Thyroid gland (tissue), 4 donors: ENCODE results near the gene UBE2QL1. TPM values are rescaled to one million over a fixed set of nuclear protein-coding genes. Genes with fewer than 3 reads are reported as not detected.

Experiments used
- DNase-seq, 2 donors: peaks; one replicate each; pipeline ENCODE4 v3.0.0-alpha.2; 2019
- H3K27ac ChIP-seq, 3 donors: fragments of 200-600 bp; sonication (generic); 1 replicate in 2 of 3; 2 replicates in 1 of 3; pipeline ENCODE4 v1.5.1; 2016 to 2019; ENCODE audit warnings: mild to moderate bottlenecking in 1 of 3, moderate library complexity in 1 of 3
- H3K27me3 ChIP-seq: fragments of 200-600 bp; sonication (generic); one replicate; pipeline ENCODE4 v1.5.1; 2019
- H3K36me3 ChIP-seq, 2 donors: fragments of 200-600 bp; sonication (generic); one replicate each; pipeline ENCODE4 v1.5.1; 2016 to 2019
- H3K4me1 ChIP-seq, 2 donors: fragments of 200-600 bp; sonication (generic); one replicate each; pipeline ENCODE4 v1.5.1; 2017 to 2019
- H3K4me3 ChIP-seq, 3 donors: fragments of 200-600 bp; sonication (generic); replicated peaks in 1 of 3; 1 replicate in 2 of 3; 2 replicates in 1 of 3; pipeline ENCODE4 v1.5.1; 2016; ENCODE audit warnings: mild to moderate bottlenecking in 1 of 3
- H3K9me3 ChIP-seq: fragments of 200-600 bp; sonication (generic); one replicate; pipeline ENCODE4 v1.5.1; 2017
- POLR2A ChIP-seq, 2 donors: fragments of 450-650 bp; IDR thresholded peaks; one replicate each; pipeline ENCODE4 v1.6.1; 2017; ENCODE audit warnings: antibody characterized with exemption in 2 of 2, mild to moderate bottlenecking in 2 of 2, moderate library complexity in 1 of 2
- WGBS, 2 donors: methylation state at CpG; one replicate each; pipeline ENCODE4 v1.1.5; 2017; 5-methylcytosine and 5-hydroxymethylcytosine counted together
- intact Hi-C: fragments of 100-400 bp; cut with DNase I; formaldehyde crosslinking; loops from one replicate; pipeline ENCODE4 v1.15.1; 2023
- total RNA-seq, 4 donors: library from RNA; depleted of rRNA; stranded (reverse); fragments of >200 nt; gene quantifications; one replicate each; pipeline ENCODE4 v1.2.3, GENCODE V29; 2016
- TF ChIP-seq, protein P1 (sequence below), 6 experiments: fragments of 200-600 bp in 3 of 6; fragments of 450-650 bp in 3 of 6; sonication (generic) in 3 of 6; IDR thresholded peaks; one replicate each; pipeline ENCODE4 v1.5.1; 2016 to 2019; ENCODE audit warnings: antibody characterized with exemption in 6 of 6, mild to moderate bottlenecking in 2 of 6, inconsistent platforms in 1 of 6, moderate library complexity in 1 of 6

The UBE2QL1 gene
- total RNA-seq, 4 donors from 2014 or later = 2.0 to 4.0 (median 2.6) TPM

DNA sequence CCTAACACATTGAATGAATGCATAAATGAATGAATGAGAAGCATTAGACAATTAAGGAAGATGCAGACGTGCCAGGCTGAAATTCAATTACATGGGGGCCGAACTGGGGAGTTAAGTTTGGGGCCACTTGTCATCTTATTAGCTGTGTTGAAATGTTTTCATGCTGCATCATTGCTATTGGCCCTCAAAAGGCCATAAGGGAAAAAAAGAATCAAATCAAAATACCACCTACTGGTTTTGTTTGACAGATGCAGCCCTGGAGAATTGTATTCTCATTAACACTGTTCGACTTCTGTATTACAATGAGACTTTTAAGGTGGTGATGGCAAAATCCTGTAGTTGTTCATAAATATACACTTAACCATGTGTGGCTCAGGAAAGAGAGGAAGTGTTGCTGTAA is 38.4 kb downstream of the UBE2QL1 start:
- no peak for DNase-seq
- no peaks in the 10 kb centered on the region for H3K27me3 ChIP-seq
- 74 to 78% methylated on average over 3 of the region's 3 CpGs for WGBS, 2 donors

DNA sequence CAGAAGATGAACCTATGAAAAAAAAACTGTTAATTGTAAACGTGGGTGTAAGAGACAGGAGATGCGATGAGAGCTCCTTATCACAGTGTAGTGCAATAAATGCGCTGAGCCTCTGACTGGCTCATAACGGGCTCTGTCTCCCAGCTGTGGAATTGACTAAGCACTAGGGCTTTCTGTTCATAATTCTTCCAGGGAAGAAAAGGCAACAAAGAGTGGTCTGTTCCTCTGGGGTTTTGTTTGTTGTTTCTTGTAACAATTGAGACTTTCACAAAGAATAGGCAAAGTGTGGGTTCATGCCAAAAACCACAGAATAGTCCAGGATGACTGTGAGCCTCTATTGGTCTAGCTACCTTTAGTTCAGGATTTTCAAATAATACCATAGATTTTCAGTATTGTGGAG is 39.4 kb downstream of the UBE2QL1 start:
- intact Hi-C loops = no loop called here
- no peaks in the 10 kb centered on the region for H3K36me3 ChIP-seq
- H3K4me3 ChIP-seq = no peak overlapping the region
- TF ChIP-seq, protein P1, sequence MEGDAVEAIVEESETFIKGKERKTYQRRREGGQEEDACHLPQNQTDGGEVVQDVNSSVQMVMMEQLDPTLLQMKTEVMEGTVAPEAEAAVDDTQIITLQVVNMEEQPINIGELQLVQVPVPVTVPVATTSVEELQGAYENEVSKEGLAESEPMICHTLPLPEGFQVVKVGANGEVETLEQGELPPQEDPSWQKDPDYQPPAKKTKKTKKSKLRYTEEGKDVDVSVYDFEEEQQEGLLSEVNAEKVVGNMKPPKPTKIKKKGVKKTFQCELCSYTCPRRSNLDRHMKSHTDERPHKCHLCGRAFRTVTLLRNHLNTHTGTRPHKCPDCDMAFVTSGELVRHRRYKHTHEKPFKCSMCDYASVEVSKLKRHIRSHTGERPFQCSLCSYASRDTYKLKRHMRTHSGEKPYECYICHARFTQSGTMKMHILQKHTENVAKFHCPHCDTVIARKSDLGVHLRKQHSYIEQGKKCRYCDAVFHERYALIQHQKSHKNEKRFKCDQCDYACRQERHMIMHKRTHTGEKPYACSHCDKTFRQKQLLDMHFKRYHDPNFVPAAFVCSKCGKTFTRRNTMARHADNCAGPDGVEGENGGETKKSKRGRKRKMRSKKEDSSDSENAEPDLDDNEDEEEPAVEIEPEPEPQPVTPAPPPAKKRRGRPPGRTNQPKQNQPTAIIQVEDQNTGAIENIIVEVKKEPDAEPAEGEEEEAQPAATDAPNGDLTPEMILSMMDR (IDR thresholded peaks at IDR 0.05) = no peak
- no peak for TF ChIP-seq POLR2A (IDR thresholded peaks at IDR 0.05)
- DNase-seq = no peak
- no peaks in the 10 kb centered on the region for H3K9me3 ChIP-seq
- WGBS, 2 donors = 46 to 54% methylated on average over 4 of the region's 4 CpGs
- no peaks in the 10 kb centered on the region for H3K4me1 ChIP-seq
- no peaks in the 10 kb centered on the region for H3K27me3 ChIP-seq
- no peak overlapping the region for H3K27ac ChIP-seq

More for the DNA sequence above, 38.4 kb downstream of the UBE2QL1 start:
- H3K4me3 ChIP-seq = no peak overlapping the region
- no peak overlapping the region for H3K27ac ChIP-seq
- intact Hi-C loops = no loop called here
- H3K36me3 ChIP-seq = no peaks in the 10 kb centered on the region
- H3K4me1 ChIP-seq = no peaks in the 10 kb centered on the region
- no peaks in the 10 kb centered on the region for H3K9me3 ChIP-seq
- no peak for TF ChIP-seq POLR2A (IDR thresholded peaks at IDR 0.05)
- TF ChIP-seq, protein P1 (IDR thresholded peaks at IDR 0.05) = no peak

DNA sequence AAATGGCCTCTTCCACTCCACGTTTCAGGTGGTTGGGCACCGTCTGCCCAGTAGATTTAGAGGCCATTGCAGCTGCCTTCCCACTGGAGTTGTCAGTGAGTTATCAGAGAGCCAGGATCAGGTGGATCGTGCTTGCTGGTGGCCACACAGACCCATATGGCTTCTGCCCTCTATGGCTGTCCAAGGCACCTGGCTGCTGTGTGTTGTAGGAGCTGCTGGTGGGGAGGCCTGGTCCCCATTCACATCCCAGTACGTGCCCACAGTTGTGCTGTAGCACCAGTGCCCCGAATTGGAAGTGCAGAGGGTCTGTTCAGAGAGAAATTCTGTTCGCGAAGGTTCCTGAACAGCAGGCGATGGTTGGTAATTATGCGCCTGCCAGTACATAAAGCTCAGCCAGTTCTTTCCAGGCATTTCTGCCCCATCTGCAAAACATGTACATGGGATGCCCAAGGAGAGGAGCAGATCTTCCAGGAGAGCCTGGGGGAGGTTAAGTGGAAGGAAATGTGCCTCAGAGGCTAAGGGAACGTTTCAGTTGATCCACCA is 41.1 kb downstream of the UBE2QL1 start:
- WGBS, 2 donors = 90 to 91% methylated on average over 10 of the region's 10 CpGs
- DNase-seq = no peak
- TF ChIP-seq POLR2A (IDR thresholded peaks at IDR 0.05) = no peak
- TF ChIP-seq, protein P1 (IDR thresholded peaks at IDR 0.05) = no peak
- no peak overlapping the region for H3K27ac ChIP-seq
- no peak overlapping the region for H3K4me3 ChIP-seq
- no peaks in the 10 kb centered on the region for H3K36me3 ChIP-seq
- no peaks in the 10 kb centered on the region for H3K4me1 ChIP-seq
- H3K27me3 ChIP-seq = no peaks in the 10 kb centered on the region
- intact Hi-C loops = no loop called here
- no peaks in the 10 kb centered on the region for H3K9me3 ChIP-seq

DNA sequence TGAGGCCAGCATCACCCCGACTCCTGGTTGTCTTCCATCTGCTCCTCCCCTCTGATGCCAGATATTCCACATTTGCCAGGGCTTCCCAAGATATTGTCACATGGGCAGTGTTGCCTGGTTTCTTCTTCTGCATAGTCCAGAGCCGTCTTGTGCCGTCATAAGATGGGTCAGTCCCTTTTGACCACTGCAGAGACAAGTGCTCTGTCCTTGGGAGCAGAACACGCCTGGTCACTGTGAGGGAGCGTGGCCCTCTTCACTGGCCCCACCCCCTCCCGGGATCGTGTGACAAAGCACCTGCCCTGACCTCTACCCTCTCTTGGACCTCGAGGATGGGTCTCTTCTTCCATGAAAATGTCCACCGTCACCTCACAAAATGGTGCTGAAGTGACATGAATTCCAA is 41.6 kb downstream of the UBE2QL1 start:
- 78 to 79% methylated on average over 9 of the region's 9 CpGs for WGBS, 2 donors
- H3K27me3 ChIP-seq = no peaks in the 10 kb centered on the region
- intact Hi-C loops = no loop called here
- DNase-seq = no peak
- no peaks in the 10 kb centered on the region for H3K36me3 ChIP-seq
- H3K27ac ChIP-seq = no peak overlapping the region
- no peak for TF ChIP-seq POLR2A (IDR thresholded peaks at IDR 0.05)
- TF ChIP-seq, protein P1 (IDR thresholded peaks at IDR 0.05) = no peak
- no peaks in the 10 kb centered on the region for H3K4me1 ChIP-seq
- H3K4me3 ChIP-seq = no peak overlapping the region
- H3K9me3 ChIP-seq = no peaks in the 10 kb centered on the region

DNA sequence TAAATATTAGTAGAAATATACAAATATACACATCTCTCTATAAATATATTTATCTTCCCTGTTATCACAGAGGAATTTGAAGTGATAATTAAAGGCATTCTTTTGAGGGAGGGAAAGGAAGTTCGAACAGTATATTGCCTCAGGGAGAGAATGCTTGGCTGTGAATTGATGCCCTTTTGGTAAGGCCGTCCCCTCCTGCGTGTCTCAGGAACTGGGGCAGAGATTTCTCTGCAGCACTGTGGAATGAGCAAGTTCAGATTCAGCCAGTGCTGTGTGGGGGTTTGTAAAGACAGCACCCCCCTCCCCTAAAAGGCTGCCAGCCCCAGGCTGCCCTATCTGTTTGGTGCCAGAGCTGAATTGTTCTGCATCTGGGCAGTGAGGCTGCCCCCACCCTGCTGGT is 42.0 kb downstream of the UBE2QL1 start:
- peaks cover 0 to 3% of the 10 kb centered on the region in 2 donors for H3K4me1 ChIP-seq
- no peaks in the 10 kb centered on the region for H3K9me3 ChIP-seq
- H3K27ac ChIP-seq = no peak overlapping the region
- TF ChIP-seq POLR2A (IDR thresholded peaks at IDR 0.05) = no peak
- TF ChIP-seq, protein P1 (IDR thresholded peaks at IDR 0.05) = no peak
- H3K4me3 ChIP-seq = no peak overlapping the region
- WGBS, 2 donors = 55 to 70% methylated on average over 3 of the region's 3 CpGs
- DNase-seq = no peak
- H3K27me3 ChIP-seq = no peaks in the 10 kb centered on the region
- intact Hi-C loops = no loop called here
- H3K36me3 ChIP-seq = no peaks in the 10 kb centered on the region
